ENCODE results near the gene ADSS2.

Gene ADSS2

DNA sequence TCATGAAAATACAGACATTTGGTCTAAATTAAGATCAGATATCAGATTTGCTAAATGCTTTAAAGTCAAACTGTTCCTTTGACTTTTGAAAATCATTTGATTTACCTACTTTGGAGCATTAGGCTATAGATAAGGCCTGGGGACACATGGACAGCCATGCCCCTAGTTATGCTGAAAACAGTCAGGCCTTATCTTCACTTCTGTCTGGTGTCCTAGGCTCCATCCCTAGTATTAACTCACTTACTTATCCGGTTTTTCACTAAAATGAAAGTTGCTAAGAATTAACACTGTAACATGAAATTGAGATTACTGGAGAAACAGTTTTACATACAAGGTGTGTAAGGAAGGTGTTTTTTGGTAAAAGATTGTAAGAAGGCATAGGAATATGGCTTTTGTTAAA lies 4.9 kb upstream of the ADSS2 start:
- no peak overlapping the region for H3K9ac ChIP-seq (ENCODE audit: low read length)
- H3K36me3 ChIP-seq (ENCODE audit: insufficient read depth, low read length): no peaks in the 10 kb centered on the region
- no peaks in the 10 kb centered on the region for H3K9me3 ChIP-seq (ENCODE audit: low read length)
- no peaks in the 10 kb centered on the region for H3K27me3 ChIP-seq (ENCODE audit: control insufficient read depth in 1 of 2, insufficient read depth in 2 of 2, low read length in 2 of 2)
- H3K4me3 ChIP-seq (ENCODE audit: low read depth in 1 of 2, low read length in 2 of 2): no peak overlapping the region
- no peaks in the 10 kb centered on the region for H3K4me1 ChIP-seq (ENCODE audit: insufficient read depth, low read length)
- H3K27ac ChIP-seq (ENCODE audit: low read depth, low read length): no peak overlapping the region

DNA sequence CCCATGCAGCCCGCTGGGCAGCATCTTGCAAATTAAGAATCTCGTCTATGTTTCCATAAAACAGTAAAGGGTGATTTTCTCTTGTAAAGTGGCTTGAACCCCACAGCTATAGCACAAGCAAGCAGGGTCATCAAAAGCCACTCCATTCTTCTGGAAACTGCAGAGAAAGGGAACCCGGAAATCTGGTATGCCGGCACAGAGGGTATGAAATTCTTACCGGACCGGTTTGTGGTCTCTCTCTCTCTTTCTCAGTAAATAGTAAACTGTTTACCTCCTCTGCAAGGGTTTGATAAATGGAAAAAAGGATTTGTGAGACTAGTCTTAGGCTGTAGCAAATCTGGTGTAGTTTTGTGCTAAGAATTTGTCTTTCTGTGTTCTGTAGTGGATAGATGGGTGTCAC lies 2.7 kb upstream of the ADSS2 start:
- H3K27ac ChIP-seq (ENCODE audit: low read depth, low read length): no peak overlapping the region
- H3K4me1 ChIP-seq (ENCODE audit: insufficient read depth, low read length): peaks cover 14% of the 10 kb centered on the region
- no peak overlapping the region for H3K9ac ChIP-seq (ENCODE audit: low read length)
- H3K27me3 ChIP-seq (ENCODE audit: control insufficient read depth in 1 of 2, insufficient read depth in 2 of 2, low read length in 2 of 2): no peaks in the 10 kb centered on the region
- H3K9me3 ChIP-seq (ENCODE audit: low read length): no peaks in the 10 kb centered on the region
- no peaks in the 10 kb centered on the region for H3K36me3 ChIP-seq (ENCODE audit: insufficient read depth, low read length)
- no peak overlapping the region for H3K4me3 ChIP-seq (ENCODE audit: low read depth in 1 of 2, low read length in 2 of 2)

GRCh38 chr1:244451951-244452795 lies 464 bp upstream of the ADSS2 start:
- H3K4me1 ChIP-seq (ENCODE audit: insufficient read depth, low read length): peaks cover 32% of the 10 kb centered on the region
- no peaks in the 10 kb centered on the region for H3K36me3 ChIP-seq (ENCODE audit: insufficient read depth, low read length)
- H3K27ac ChIP-seq (ENCODE audit: low read depth, low read length): peak overlapping the region; percentile 84
- no peaks in the 10 kb centered on the region for H3K27me3 ChIP-seq (ENCODE audit: control insufficient read depth in 1 of 2, insufficient read depth in 2 of 2, low read length in 2 of 2)
- no peak overlapping the region for H3K9ac ChIP-seq (ENCODE audit: low read length)
- H3K4me3 ChIP-seq (ENCODE audit: low read depth in 1 of 2, low read length in 2 of 2): peak overlapping the region in 1 of 2 donors; percentile 89
- no peaks in the 10 kb centered on the region for H3K9me3 ChIP-seq (ENCODE audit: low read length)

DNA sequence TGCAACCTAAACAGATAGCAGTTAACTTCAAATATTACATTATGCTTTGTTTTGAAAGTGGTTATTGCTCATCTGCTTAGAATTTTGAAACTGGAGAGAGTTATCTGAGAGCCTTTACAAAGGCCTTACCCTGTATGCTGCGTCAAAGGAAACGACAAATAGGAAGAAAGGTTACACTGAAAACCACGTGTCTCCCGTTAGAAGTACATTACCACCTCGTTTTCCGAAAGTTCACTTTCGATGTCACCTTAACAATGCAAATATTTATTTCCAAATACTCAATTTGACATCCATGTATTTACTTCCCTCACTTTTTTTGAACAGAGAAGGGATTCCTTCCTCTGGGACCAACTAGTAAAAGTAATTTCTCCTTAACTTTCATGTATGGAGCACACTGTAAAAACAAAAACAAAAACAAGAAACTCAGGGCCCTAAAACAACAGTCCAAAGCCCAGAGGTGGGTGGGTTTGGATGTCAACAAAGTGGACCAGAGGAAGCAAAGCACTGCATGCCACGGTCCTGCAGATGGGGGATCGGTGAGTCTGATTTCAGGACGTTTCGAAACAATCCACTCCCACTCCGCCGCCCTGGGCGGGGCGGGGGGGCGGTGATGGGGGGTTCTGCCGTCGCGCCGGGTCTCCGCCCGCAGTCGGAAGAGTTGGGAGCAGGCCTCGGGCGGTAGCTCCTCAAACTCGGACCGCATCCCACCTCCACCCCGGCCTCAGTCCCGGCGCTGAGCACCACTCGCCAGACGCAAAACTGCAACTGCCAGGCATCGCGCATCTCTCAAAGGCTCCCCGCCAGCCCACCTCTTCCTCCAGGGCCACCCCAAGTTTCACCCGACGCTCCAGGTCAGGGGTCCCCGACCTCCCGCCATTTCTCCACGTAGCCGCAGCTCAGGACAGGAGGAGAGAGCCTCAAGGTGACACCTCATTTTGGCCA lies 841 bp downstream of the ADSS2 start:
- Histone ChIP-seq H3K9me3 (ENCODE audit: low read length) (no peaks in the 10 kb centered on the region), H3K27ac (ENCODE audit: low read depth, low read length) (peak overlapping the region; percentile 84), H3K9ac (ENCODE audit: low read length) (peak overlapping the region; percentile 76), H3K4me1 (ENCODE audit: insufficient read depth, low read length) (peaks cover 44% of the 10 kb centered on the region), H3K4me3 (ENCODE audit: low read depth in 1 of 2, low read length in 2 of 2) (peak overlapping the region; percentile 70 to 89), H3K27me3 (ENCODE audit: control insufficient read depth in 1 of 2, insufficient read depth in 2 of 2, low read length in 2 of 2) (no peaks in the 10 kb centered on the region), H3K36me3 (ENCODE audit: insufficient read depth, low read length) (no peaks in the 10 kb centered on the region)

GRCh38 chr1:244449936-244450508 lies 1.7 kb downstream of the ADSS2 start:
- Histone ChIP-seq H3K27ac (ENCODE audit: low read depth, low read length) (peak overlapping the region; percentile 84), H3K36me3 (ENCODE audit: insufficient read depth, low read length) (no peaks in the 10 kb centered on the region), H3K9ac (ENCODE audit: low read length) (peak overlapping the region; percentile 76), H3K9me3 (ENCODE audit: low read length) (no peaks in the 10 kb centered on the region), H3K4me1 (ENCODE audit: insufficient read depth, low read length) (peaks cover 51% of the 10 kb centered on the region), H3K4me3 (ENCODE audit: low read depth in 1 of 2, low read length in 2 of 2) (peak overlapping the region in 1 of 2 donors; percentile 89), H3K27me3 (ENCODE audit: control insufficient read depth in 1 of 2, insufficient read depth in 2 of 2, low read length in 2 of 2) (no peaks in the 10 kb centered on the region)

- no peaks in the 10 kb centered on the region for H3K27me3 ChIP-seq (ENCODE audit: control insufficient read depth in 1 of 2, insufficient read depth in 2 of 2, low read length in 2 of 2)
- H3K27ac ChIP-seq (ENCODE audit: low read depth, low read length): no peak overlapping the region
- H3K4me1 ChIP-seq (ENCODE audit: insufficient read depth, low read length): peaks cover 55% of the 10 kb centered on the region
- no peaks in the 10 kb centered on the region for H3K36me3 ChIP-seq (ENCODE audit: insufficient read depth, low read length)
- H3K9me3 ChIP-seq (ENCODE audit: low read length): no peaks in the 10 kb centered on the region
- H3K9ac ChIP-seq (ENCODE audit: low read length): no peak overlapping the region
- no peak overlapping the region for H3K4me3 ChIP-seq (ENCODE audit: low read depth in 1 of 2, low read length in 2 of 2)
Observed at GRCh38 chr1:244448279-244449036, 3.3 kb downstream of the ADSS2 start.

GRCh38 chr1:244447552-244447951 lies 4.2 kb downstream of the ADSS2 start:
- Histone ChIP-seq H3K27me3 (ENCODE audit: control insufficient read depth in 1 of 2, insufficient read depth in 2 of 2, low read length in 2 of 2) (no peaks in the 10 kb centered on the region), H3K27ac (ENCODE audit: low read depth, low read length) (no peak overlapping the region), H3K36me3 (ENCODE audit: insufficient read depth, low read length) (no peaks in the 10 kb centered on the region), H3K4me1 (ENCODE audit: insufficient read depth, low read length) (peaks cover 55% of the 10 kb centered on the region), H3K9ac (ENCODE audit: low read length) (no peak overlapping the region), H3K9me3 (ENCODE audit: low read length) (no peaks in the 10 kb centered on the region), H3K4me3 (ENCODE audit: low read depth in 1 of 2, low read length in 2 of 2) (no peak overlapping the region)

GRCh38 chr1:244447024-244447423 lies 4.7 kb downstream of the ADSS2 start:
- Histone ChIP-seq H3K27me3 (ENCODE audit: control insufficient read depth in 1 of 2, insufficient read depth in 2 of 2, low read length in 2 of 2) (no peaks in the 10 kb centered on the region), H3K4me3 (ENCODE audit: low read depth in 1 of 2, low read length in 2 of 2) (no peak overlapping the region), H3K9me3 (ENCODE audit: low read length) (no peaks in the 10 kb centered on the region), H3K4me1 (ENCODE audit: insufficient read depth, low read length) (peaks cover 55% of the 10 kb centered on the region), H3K9ac (ENCODE audit: low read length) (no peak overlapping the region), H3K36me3 (ENCODE audit: insufficient read depth, low read length) (no peaks in the 10 kb centered on the region), H3K27ac (ENCODE audit: low read depth, low read length) (no peak overlapping the region)

- Histone ChIP-seq H3K4me3 (ENCODE audit: low read depth in 1 of 2, low read length in 2 of 2) (no peak overlapping the region), H3K36me3 (ENCODE audit: insufficient read depth, low read length) (no peaks in the 10 kb centered on the region), H3K9me3 (ENCODE audit: low read length) (no peaks in the 10 kb centered on the region), H3K27ac (ENCODE audit: low read depth, low read length) (peak overlapping the region; percentile 71), H3K4me1 (ENCODE audit: insufficient read depth, low read length) (peaks cover 53% of the 10 kb centered on the region), H3K27me3 (ENCODE audit: control insufficient read depth in 1 of 2, insufficient read depth in 2 of 2, low read length in 2 of 2) (no peaks in the 10 kb centered on the region), H3K9ac (ENCODE audit: low read length) (no peak overlapping the region)
Observed at GRCh38 chr1:244445320-244446181, 6.2 kb downstream of the ADSS2 start.

DNA sequence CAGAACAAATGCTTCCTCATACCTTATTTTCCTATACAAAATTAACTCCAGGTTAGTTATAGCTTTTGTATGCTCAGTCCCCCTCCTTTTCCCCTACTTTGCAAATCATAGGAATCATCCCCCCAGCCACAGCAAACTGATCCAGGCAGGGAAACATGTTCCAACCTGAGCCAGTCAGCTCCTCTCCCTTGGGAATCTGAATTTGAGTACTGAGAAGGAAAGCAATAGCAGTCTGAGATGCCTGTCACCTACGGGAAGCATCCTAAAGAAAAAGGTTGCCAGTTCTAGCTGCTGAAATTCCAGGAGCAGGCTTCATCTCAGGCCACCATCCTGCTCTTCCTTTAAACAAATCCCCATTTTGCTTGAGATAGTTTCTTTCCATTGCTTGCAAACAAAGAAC lies 6.9 kb downstream of the ADSS2 start:
- Histone ChIP-seq H3K27me3 (ENCODE audit: control insufficient read depth in 1 of 2, insufficient read depth in 2 of 2, low read length in 2 of 2) (no peaks in the 10 kb centered on the region), H3K27ac (ENCODE audit: low read depth, low read length) (peak overlapping the region; percentile 56), H3K36me3 (ENCODE audit: insufficient read depth, low read length) (no peaks in the 10 kb centered on the region), H3K4me1 (ENCODE audit: insufficient read depth, low read length) (peaks cover 46% of the 10 kb centered on the region), H3K9ac (ENCODE audit: low read length) (no peak overlapping the region), H3K9me3 (ENCODE audit: low read length) (no peaks in the 10 kb centered on the region), H3K4me3 (ENCODE audit: low read depth in 1 of 2, low read length in 2 of 2) (no peak overlapping the region)

All from muscle layer of colon (tissue), 2 donors.